ENCODE data around the gene UBE2H.

GRCh38 chr7:129862682-129863081, 90.1 kb downstream of the UBE2H start:
- TF ChIP-seq CTCF (conservative IDR thresholded peaks at IDR 0.05; ENCODE audit: low read depth, low read length) (no peak), EZH2 (IDR thresholded peaks at IDR 0.05; ENCODE audit: borderline replicate concordance, low read depth, low read length, poor library complexity, severe bottlenecking) (no peak)

Measured in A673 (cell line).